Measurements from ENCODE around the gene MAP6D1.

MAP6D1 gene

DNA sequence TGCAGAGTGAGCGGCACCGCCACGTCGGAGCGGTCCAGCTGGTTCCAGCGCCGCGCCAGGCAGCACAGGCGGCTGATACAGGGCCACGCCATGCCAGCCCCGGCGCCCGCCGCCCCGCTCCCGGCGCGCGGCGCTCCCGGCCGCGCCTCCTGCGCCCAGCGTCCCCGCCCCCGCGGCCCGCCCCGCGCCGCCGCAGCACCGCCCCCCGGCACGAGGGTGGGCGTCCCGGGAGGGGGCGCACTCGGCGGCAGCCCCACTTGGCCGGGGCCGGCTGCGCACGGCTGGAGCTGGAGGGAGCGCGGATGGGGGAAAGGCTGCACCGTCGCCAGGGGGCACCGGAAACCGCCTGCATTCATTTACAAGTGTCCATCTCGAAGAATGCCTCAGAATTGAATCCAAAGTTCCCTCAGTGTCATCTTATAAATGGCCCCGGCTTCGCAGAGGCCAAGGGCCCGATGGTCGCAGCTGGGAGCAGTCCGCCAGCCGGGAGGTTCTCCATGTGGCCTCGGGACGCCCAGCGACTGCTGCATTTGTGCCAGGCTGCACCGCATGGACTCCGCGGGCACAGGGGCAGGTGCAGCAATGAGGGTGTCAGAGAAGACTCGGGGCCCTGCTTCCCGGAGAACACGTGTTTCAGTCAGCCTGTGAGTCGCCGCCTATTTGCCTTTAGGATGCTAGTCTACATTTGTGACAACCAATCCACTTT, at the start of gene MAP6D1:
Gene MAP6D1 (minus strand): TSS at position 122 of the 706 bp plus-strand sequence. CDS start 30 bp downstream, at position 92.
- peak; percentile 84 for DNase-seq

DNA sequence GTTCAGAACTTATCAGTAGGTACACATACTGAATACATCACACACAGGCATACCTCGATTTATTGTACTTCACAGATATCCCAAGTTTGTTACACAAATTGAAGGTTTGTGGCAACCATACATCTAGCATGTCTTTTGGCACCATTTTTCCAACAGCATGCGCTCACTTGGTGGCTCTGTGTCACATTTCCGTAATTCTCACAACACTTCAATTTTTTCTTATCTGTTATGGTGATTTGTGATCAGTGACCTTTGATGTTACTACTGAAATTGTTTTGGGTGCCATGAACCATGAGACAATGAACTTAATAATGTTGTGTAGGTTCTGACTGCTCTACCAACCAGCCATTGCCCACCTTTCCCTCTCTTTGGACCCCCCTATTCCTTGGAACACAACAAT, 48.5 kb upstream of the MAP6D1 start:
- DNase-seq, result no peak

DNA sequence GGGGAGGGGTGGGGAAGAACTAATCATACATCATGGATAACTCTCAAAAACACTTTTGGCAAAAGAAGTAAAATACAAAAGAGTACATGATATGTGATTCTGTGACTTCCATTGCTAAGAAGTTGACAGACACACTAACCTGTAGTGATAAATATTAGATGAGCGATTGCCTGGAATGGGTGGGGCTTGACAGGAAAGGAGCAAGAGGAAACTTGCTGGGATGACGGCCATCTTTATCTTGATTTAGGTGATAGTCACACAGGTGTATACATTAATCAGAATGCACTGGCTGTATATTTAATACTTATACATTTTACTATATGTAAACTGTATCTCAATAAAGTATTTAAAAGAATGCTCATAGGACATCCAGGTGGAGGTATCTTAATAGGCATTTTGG, 46.2 kb upstream of the MAP6D1 start:
- no peak for DNase-seq

DNA sequence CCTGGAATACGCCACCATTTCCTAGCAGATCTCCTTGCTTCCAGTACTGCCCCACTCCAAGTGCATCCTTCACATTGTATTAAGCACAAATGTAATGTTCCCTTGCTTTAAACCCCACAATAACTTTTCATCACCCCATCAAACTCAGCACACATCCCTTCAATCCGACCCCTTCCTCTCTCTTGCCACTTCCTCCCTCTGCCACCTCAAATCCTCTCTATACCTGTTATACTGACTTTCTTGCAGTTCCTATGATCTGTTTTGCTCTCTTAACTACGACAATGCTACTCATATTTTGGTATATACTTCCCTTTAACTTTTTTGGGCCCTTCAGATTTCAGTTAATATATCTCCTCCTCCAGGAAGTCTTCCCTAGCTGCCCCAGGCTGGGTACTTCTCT, 45.2 kb upstream of the MAP6D1 start:
- DNase-seq, result no peak

DNA sequence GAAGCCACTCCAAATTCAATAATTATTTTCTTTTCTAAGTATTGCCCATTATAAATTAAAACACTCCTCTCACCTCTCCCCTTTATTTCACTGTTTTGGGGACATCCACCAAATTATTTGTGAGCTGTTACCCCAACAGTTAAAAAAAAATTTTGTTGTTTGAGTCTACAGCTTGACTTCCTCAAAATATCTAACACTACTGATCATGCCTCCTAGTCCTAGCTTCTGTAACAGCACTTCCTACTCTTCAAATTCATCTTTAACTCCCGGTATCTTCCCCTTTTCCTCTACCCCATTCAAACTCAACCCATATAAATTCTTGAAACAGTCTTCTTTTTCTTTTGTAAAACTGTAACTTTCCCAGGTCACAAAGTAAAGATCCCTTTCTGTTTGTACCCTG, 43.4 kb upstream of the MAP6D1 start:
- no peak for DNase-seq

DNA sequence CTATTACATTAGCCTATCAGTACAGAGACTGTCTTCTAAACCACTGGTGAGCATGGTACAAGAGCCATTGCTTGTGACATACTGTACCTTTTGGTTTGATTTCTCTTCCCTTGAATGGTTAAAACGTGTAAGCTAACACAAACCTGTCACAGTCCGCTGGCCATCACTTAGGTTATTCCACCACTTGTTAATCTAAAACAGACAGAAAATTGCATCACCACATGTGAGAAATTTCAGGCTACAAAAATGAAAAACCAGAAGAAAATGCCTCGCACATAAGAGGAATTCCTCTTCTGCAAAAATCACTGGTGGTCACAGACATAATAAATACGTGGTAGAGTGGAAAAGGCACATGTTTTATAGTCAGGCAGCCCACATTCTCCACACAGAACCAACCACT, 37.2 kb upstream of the MAP6D1 start:
- no peak for DNase-seq

DNA sequence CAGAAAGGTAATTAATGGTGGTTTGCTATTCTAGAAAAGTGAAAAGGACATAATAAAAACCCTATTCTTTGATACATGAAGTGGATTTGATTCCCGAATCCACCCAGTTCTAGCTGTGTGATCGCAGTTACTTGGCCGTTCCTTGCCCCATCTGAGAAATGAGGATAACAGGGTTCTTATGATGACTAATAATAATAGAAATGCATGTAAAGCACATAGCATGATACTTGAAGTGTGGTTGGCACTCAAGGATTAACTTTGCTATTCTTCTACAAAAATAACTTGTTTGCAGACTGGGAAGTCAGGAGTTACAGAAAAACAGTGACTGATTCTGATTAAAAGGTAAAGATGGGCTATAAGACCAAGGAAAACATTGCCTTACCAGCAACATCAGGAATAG, 32.5 kb upstream of the MAP6D1 start:
- no peak for DNase-seq

DNA sequence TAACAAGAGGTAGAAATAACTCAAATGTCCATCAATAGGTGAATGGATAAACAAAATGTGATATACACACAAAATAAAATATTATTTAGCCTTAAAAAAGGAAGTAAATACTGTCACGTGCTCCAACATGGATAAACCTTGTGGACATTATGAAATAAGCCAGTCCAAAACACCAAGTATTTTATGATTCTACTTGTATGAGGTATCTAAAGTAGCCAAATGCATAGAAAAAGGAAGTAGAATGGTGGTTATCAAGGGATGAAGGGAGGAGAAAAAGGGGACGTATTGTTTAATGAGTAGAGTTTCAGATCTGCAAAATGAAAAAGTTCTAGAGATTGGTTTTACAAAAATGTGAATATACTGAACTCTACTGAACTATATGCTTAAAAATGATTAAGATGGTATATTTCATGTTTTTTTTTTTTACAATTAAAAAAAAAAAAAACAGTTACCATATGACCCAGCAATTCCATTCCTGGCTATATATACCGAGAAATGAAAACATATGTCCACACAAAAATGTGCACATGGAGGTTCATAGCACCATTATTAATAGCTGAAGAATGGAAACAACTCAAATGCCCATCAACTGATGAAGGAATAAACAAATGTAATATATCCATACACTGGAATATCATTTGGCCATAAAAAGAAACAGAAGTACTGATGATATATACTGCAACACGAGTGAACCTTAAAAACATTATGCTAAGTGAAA, 29.1 kb upstream of the MAP6D1 start:
- DNase-seq, result no peak

DNA sequence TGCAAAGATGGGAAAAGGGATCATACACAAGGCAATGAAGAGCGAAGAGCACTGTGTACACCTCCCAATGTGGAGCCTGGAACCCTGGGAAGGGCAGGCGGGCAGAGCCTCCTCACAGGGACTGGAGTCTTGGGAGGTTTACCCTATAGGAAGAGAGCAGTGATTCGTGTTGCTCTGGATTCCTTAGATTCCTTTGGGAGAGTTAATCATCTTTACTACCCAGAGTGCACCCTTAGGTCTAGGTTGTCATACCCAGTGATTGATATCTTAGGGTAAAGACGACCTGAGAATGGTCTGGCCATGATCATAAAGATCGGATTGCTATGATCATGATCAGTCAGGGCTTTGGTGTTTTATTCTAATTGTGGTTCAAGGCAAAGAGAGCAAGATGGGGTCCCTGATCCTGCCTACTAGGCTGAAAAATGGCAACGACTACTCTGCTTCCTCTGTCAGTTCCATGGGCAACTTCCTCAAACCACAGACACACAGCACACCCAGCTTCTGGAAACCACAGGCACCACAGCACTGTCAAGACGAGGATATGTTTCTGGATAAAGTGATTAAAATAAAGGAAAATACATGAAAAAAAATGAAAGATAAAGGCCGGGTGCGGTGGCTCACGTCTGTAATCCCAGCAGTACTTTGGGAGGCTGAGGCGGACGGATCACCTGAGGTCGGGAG, 20.4 kb upstream of the MAP6D1 start:
- no peak for DNase-seq

DNA sequence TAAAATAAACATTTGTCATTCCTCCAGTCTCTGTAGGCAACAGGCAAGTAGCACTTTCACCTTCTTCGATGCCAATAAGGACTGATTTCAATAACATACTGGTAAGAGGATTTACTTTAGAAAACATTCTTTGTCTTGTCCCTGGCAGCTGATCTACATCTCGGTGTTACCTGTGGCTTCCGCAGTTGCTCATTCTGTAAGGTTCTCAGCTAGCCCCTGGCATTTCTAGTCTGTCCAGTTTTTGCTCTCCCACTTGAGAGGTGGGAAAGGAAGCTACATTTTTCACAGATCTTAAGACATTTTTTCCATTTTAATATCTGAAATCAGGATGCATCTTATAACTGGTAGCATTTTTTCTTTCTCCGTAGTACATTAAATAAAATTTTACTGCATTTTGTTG, 19.7 kb upstream of the MAP6D1 start:
- DNase-seq, result no peak

DNA sequence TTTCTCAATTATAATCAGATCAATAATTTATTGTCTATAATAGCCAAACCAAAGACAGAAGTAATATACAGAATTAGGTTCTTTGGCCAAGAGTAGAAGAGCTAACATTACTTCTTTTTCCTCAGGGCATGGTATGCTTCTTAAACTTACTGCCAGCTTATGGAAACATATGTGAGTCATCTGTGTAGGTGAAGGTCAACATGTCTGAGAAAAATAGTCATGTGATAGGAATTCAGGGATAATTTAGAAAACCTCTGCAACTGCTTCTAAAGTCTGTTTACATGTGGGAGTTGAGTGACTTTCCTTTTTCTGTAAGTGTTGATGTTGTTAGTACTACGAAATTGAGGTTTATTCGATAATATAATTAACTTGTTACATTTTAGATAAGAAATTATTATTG, 19.2 kb upstream of the MAP6D1 start:
- DNase-seq, result no peak

DNA sequence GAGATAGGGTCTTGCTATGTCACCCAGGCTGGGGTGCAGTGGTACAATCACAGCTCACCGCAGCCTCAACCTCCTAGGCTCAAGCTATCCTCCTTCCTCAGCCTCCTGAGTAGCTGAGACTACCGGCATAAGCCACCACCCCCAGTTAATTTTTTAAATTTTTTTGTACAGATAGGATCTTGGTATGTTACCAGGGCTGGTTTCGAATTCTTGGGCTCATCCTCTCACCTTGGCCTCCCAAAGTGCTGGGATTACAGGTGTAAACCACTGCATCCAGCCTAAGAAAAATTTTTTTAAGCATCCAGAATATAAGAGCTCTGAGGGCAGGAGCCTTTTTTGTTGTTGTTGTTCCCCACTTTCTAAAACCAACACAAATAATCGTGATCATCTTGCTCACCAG, 14.4 kb upstream of the MAP6D1 start:
- no peak for DNase-seq

DNA sequence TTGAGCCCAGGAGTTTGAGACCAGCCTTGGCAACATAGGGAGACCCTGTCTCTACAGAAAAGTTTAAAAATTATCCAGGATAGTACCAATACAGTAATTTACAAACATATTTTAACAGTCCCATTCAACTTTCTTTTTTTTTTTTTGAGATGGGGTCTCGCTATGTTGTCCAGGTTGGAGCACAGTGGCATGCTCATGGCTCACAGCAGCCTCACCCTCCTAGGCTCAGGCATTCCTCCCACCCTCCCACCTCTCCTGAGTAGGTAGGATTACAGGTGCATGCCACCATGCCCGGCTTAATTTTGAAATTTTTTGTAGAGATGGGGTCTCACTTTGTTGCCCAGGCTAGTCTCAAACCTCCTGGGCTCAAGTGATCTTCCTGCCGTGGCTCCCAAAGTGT, 12.5 kb upstream of the MAP6D1 start:
- no peak for DNase-seq

DNA sequence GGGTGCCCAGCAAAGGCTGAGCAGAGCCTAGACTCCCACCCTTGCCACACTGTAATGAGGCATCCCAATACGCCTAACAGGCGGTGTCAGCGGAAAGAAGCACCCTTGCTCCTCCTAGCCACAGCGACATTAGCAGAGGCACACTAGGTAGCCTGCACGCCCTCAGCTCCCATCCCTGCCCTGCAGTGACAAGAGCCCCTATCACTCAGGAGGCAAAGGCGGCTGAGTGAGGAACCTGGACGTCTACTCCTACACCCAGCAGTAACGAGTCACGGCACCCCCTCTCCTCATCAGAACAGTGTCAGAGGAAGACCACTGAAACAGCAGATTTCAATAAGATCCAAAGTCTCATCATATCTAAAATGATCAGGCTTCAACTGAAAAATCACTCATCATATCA, 12.0 kb upstream of the MAP6D1 start:
- no peak for DNase-seq

DNA sequence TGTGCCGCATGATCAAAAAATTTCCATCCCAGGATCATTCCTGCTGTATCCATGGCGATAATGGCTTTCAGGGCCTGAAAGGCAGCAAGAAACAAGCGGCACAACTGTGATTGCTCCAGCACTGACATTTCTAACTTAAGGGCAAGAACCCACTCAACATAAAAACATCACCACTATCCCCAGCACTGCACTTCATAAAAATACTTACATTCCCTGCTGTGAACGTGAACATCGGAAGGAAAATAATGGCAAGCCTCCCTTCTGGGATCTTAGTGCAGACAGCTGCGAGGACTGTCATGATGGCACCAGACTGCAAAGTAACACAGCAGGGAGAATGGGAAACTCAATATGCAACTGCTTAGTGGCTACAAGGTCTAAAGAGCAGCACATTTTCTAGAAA, 8.1 kb upstream of the MAP6D1 start:
- no peak for DNase-seq

DNA sequence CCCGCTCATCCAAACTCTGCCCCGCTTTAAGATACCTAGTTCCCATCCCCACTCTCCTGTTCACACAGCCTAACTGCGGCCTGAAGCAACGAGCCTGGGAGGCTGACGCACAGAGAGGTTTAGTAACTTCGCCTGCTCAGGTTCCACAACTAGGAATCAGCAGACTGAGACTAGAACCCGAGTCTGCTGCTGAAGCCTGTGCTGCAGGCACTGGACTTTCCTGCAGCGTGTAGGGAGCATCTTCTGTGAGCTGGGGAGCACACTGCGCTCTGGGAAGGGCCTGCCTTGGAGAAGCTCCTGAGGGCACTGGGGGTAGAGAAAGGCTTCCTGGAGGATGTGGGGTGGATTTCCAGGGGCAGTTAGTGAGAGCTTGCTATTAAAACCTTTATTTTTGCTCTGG, 4.8 kb upstream of the MAP6D1 start:
- DNase-seq, result no peak

DNA sequence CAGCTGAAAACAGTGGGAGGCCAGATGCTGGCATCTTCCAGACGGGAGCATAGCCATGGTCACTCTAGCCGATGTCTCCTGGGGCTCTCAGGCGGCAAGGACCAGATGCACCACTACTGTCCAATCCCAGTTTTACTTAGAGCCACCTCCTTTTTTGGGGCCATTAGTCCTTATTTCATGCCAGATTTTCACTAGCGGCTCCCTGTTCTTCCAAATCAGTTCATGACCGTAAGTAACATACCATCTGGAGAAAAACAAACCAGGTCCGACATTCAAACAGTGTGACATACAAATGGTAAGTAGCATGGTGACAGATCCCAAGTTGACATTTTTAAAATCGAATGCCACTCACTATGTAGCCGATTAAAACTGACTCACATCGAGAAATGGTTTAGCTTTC, 4.1 kb upstream of the MAP6D1 start:
- no peak for DNase-seq

DNA sequence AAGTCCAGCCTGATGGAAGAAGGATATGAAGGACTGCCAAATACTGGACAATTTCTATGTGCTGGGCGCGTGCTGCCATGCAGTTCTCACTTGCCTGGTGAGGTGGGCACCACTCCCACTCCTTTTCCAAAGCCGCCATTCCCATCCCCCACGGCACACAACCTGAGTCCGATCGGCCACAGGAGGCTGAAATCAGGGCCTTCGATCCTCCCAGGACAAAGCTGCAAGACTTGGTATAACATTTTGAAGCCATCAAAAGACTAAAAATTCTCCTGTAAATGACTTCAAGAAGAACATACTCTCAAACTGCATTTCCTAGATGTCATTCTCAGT, 3.1 kb upstream of the MAP6D1 start:
- no peak for DNase-seq

DNA sequence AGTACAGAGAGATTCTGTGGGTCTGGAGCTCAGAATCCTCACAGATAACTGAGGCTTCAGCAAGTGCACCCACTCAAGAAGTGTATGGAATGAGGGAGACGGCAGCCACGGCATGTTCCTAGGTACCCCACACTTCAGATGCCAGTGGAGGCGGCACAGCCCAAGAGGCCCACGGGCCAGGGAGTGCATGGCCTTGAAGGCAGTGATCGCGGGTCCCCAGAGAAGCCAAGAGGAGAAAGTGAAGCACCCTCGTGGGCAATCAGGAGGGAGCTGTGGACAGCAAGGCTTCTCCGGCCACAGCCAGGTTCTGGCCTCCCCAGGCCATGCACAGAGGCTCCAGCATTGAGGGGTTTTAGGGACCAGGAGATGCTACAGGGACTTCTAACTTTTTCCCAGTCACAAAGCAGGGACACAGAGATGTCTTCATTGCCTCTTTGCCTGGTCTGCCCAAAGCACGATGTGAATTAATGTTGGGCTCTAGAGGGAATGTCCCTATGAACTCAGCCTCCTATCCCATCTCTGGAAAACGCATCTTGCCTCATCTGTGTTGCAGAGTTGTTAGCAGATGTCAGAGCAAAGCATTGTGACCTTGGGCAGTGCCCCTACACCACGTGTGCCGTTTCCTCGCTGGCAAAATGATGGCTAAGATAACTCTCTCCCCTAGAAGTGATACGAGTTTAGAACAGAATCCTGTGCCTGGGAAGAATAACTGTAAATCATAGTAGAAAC, 2.6 kb upstream of the MAP6D1 start:
- no peak for DNase-seq

DNA sequence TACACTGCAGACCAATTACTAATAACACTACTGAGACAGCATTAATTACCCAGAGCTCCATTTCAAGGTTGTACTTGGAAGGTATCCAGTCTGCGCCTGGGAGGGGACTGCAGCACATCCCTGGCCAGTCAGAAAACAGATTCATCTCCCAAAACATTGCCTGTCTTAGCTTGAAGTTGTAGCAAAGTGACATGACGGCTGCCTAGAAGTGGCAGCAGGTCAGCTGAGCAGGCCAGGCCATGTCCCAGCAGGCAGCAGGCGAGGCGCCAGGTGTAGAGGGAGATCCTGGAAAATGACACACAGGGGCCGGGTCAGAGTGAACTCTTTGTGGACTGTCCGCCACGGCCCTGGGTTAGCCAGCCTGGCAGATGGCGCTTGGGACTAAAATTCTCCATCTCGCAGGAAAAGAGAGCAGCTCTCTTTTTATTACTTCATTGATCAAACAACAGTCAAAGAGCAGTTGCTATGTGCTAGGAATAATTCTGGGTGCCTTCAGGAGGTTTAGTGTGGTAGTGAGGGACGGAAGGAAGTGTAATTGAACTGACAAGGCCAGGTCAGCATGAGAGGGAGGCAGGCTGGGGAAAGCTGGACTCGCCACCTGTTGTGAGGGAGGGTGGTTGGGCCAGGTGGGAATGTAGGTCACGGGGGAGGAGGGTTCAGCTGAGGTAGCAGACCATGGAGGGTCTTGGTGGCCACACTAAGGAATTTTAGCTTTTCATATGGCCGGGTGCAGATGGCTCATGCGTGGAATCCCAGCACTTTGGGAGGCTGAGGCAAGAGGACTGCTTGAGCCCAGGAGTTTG, 1.3 kb upstream of the MAP6D1 start:
- DNase-seq, result no peak

DNA sequence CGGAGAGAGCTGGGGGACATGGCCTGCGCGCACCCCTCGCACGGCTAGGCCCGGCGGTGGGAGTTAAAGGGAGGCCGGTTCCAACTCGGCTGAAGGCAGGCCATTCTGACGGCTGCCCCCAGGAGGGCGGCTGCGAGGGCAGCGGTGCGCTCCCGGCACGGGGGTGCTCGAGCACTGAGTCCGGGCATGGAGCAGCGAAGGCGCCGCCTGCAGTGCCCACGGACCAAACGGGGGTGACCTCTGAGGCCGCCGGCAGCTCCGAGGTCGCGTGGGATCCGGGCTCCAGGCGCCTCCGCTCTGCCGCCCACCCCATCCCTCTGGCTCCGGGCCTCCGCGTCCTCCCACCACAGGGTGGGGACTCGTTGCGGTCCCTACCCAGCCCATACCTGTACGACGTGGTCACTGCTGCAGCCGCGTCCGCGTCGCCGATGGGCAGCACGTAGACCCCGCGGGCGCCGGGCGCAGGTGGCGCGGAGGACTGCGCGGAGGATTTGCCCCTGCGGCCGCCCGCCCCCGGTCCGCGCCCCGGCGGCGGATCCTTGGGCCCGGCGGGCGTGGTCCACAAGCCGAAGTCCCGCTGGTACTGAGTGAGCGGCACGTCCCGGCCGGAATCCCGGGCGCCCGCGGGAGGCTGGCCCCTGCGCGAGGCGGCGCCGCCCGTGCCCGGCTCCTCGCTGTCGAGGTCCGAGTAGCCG, 469 bp downstream of the MAP6D1 start:
- DNase-seq, result peak; percentile 34

DNA sequence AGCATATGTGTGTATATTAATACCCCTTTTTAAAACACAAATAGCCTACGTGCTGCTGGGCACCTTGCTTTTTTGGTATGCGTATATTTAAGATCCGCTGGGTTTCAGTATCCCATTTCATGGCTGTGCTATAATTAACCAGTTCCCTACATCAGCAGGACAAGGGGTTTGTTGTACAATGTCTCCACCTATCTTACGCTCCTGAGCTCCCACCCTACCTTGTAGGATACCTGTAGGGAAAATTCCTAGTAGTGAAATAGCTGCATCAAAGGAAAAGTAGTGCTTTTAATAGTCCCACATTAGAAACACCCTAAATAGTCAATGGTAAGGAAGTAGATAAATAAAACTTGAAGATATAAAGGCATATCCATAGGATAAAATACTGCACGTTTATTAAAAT, 1.4 kb downstream of the MAP6D1 start:
- DNase-seq, result no peak

Data from midbrain (tissue), 1 donor.